HepG2 (cell line): ENCODE results near the gene ZNF132. TPM values are rescaled to one million over a fixed set of nuclear protein-coding genes. Genes with fewer than 3 reads are reported as not detected.
A peak's percentile ranks its signal among the peaks of the same experiment; 100 is the strongest.

Source experiments
- ATF7-NPFF ChIP-seq: sonication (generic); formaldehyde crosslinking; IDR thresholded peaks from 2 replicates; pipeline ENCODE4 v1.8.1; 2023; ENCODE audit warnings: mild to moderate bottlenecking, low read depth, missing genetic modification reagents, moderate library complexity
- BORCS8-MEF2B ChIP-seq: sonication (generic); formaldehyde crosslinking; IDR thresholded peaks from 2 replicates; pipeline ENCODE4 v1.8.0; 2022; ENCODE audit warnings: mild to moderate bottlenecking, missing genetic modification reagents
- FOXP1 ChIP-seq, 2 experiments: fragments of 450-650 bp in 1 of 2; IDR thresholded peaks; 2 replicates each; pipeline ENCODE4 v1.6.1; 2017 to 2018; ENCODE audit warnings: antibody characterized with exemption in 1 of 2
- HOXA9 ChIP-seq: sonication (generic); formaldehyde crosslinking; IDR thresholded peaks from 2 replicates; pipeline ENCODE4 v1.8.1; 2022; ENCODE audit warnings: missing genetic modification reagents, mild to moderate bottlenecking, moderate library complexity, borderline replicate concordance
- IRF9 ChIP-seq: sonication (generic); formaldehyde crosslinking; IDR thresholded peaks from 2 replicates; pipeline ENCODE4 v1.8.0; 2022; ENCODE audit warnings: missing genetic modification reagents, mild to moderate bottlenecking, borderline replicate concordance
- JUND ChIP-seq: sonication (generic); formaldehyde crosslinking; IDR thresholded peaks from 2 replicates; pipeline ENCODE4 v1.8.0; 2022; ENCODE audit warnings: mild to moderate bottlenecking, missing genetic modification reagents
- KAT7 ChIP-seq: IDR thresholded peaks from 2 replicates; pipeline ENCODE4 v1.6.1; 2018; ENCODE audit warnings: borderline replicate concordance, missing compliant biosample characterization
- KDM5B ChIP-seq: sonication (generic); formaldehyde crosslinking; IDR thresholded peaks from 2 replicates; pipeline ENCODE4 v1.4.0; 2020; ENCODE audit warnings: missing genetic modification reagents, mild to moderate bottlenecking, borderline replicate concordance
- PITX1 ChIP-seq: sonication (generic); formaldehyde crosslinking; IDR thresholded peaks from 2 replicates; pipeline ENCODE4 v1.5.1; 2020; ENCODE audit warnings: mild to moderate bottlenecking, missing genetic modification reagents
- POGZ ChIP-seq: sonication (generic); formaldehyde crosslinking; IDR thresholded peaks from 2 replicates; pipeline ENCODE4 v1.4.0; 2020; ENCODE audit warnings: mild to moderate bottlenecking, missing genetic modification reagents
- RBM22 ChIP-seq: fragments of 200-400 bp; formaldehyde crosslinking; optimal IDR thresholded peaks from 2 replicates; pipeline ENCODE3; 2017; ENCODE audit warnings: mild to moderate bottlenecking, low read length, moderate library complexity
- SMC3 ChIP-seq: IDR thresholded peaks from 2 replicates; pipeline ENCODE4 v1.6.1; 2011; ENCODE audit warnings: low read length, improper control_type of control experiment
- SNAPC2 ChIP-seq: sonication (generic); formaldehyde crosslinking; IDR thresholded peaks from 2 replicates; pipeline ENCODE4 v1.8.1; 2022; ENCODE audit warnings: mild to moderate bottlenecking, missing genetic modification reagents
- STAG1 ChIP-seq: sonication (generic); formaldehyde crosslinking; IDR thresholded peaks from 2 replicates; pipeline ENCODE4 v1.4.0; 2020; ENCODE audit warnings: missing genetic modification reagents
- TARDBP ChIP-seq: sonication (generic); formaldehyde crosslinking; IDR thresholded peaks from 2 replicates; pipeline ENCODE4 v1.8.0; 2022; ENCODE audit warnings: mild to moderate bottlenecking, missing genetic modification reagents
- TCF12 ChIP-seq, 2 experiments: fragments of 450-650 bp in 1 of 2; sonication (generic) in 1 of 2; formaldehyde crosslinking in 1 of 2; IDR thresholded peaks; 2 replicates each; pipeline versions ENCODE4 v1.6.1 to v1.8.0; 2017 to 2022; ENCODE audit warnings: antibody characterized with exemption in 1 of 2, mild to moderate bottlenecking in 1 of 2, missing genetic modification reagents in 1 of 2, moderate library complexity in 1 of 2
- THAP11 ChIP-seq: IDR thresholded peaks from 2 replicates; pipeline ENCODE4 v1.6.1; 2016; ENCODE audit warnings: missing biosample characterization, missing genetic modification reagents
- ZNF766 ChIP-seq: sonication (generic); formaldehyde crosslinking; IDR thresholded peaks from 2 replicates; pipeline ENCODE4 v1.5.0; 2020; ENCODE audit warnings: missing genetic modification reagents, borderline replicate concordance
- ZNF782 ChIP-seq: sonication (generic); formaldehyde crosslinking; IDR thresholded peaks from 2 replicates; pipeline ENCODE4 v1.4.0; 2020; ENCODE audit warnings: missing genetic modification reagents, mild to moderate bottlenecking, borderline replicate concordance
- polyA plus RNA-seq, 8 experiments: library from polyadenylated mRNA; depleted of rRNA in 3 of 8; stranded (reverse) in 7 of 8; unstranded in 1 of 8; fragments of >200 nt; fragmentation: Illumina TruSeq in 4 of 8; extraction: Trizol in 4 of 8; gene quantifications; 2 replicates each; pipeline versions ENCODE4 v1.2.1 to v1.2.3, GENCODE V29; 2011 to 2016; ENCODE audit warnings: low read depth in 4 of 8, missing spikeins in 1 of 8, mixed read lengths in 1 of 8; ENCODE audit not compliant: insufficient read depth in 1 of 8
- total RNA-seq, 5 experiments: library from RNA; depleted of rRNA; stranded (reverse); fragments of >200 nt; fragmentation: Illumina TruSeq; extraction: Trizol; gene quantifications; 2 replicates each; pipeline ENCODE4 v1.2.3, GENCODE V29; 2016; ENCODE audit warnings: low read depth in 1 of 5
- TF ChIP-seq, protein P1 (sequence below): IDR thresholded peaks from 2 replicates; pipeline ENCODE4 v1.6.1; 2016
- TF ChIP-seq, protein P2 (sequence below): sonication (generic); formaldehyde crosslinking; IDR thresholded peaks from 2 replicates; pipeline ENCODE4 v1.4.0; 2020; ENCODE audit warnings: mild to moderate bottlenecking, low read depth, missing genetic modification reagents

The ZNF132 gene
- total and polyA plus RNA-seq, 2 of the 13 experiments (the other 11 are each of a cell fraction or from before 2014, with no cell fraction given), result not detected

GRCh38 chr19:58406818-58407657, 32.9 kb downstream of the ZNF132 start (continued):
- TF ChIP-seq ATF7-NPFF (CRISPR knock-in tag) (peak; percentile 5; the same call in 1 of the 2 replicates), BORCS8-MEF2B (peak; percentile 39; the same call in 1 of the 2 replicates), IRF9 (CRISPR knock-in tag) (0 out of 2 replicates have a peak, but pooled peaks have one; percentile 26), ZNF766 (CRISPR knock-in tag) (0 out of 2 replicates have a peak, but pooled peaks have one; percentile 27), SMC3 (peak; percentile 17; the same call in 1 of the 2 replicates), ZNF782 (CRISPR knock-in tag) (no peak), STAG1 (CRISPR knock-in tag) (peak; percentile 30; the same call in 1 of the 2 replicates), KDM5B (CRISPR knock-in tag) (0 out of 2 replicates have a peak, but pooled peaks have one; percentile 30), THAP11 (peak; percentile 50), JUND (CRISPR knock-in tag) (0 out of 2 replicates have a peak, but pooled peaks have one; percentile 20), PITX1 (CRISPR knock-in tag) (0 out of 2 replicates have a peak, but pooled peaks have one; percentile 41), RBM22 (peak; percentile 84), SNAPC2 (CRISPR knock-in tag) (0 out of 2 replicates have a peak, but pooled peaks have one; percentile 15), TARDBP (CRISPR knock-in tag) (0 out of 2 replicates have a peak, but pooled peaks have one; percentile 45), KAT7 (CRISPR knock-in tag) (no peak), HOXA9 (CRISPR knock-in tag) (0 out of 2 replicates have a peak, but pooled peaks have one; percentile 28), POGZ (0 out of 2 replicates have a peak, but pooled peaks have one; percentile 32), TCF12 (IDR thresholded peaks at IDR 0.05) (no peak), TCF12 (CRISPR knock-in tag; IDR thresholded peaks at IDR 0.05) (0 out of 2 replicates have a peak, but pooled peaks have one; percentile 41), FOXP1 (IDR thresholded peaks at IDR 0.05) (no peak), FOXP1 (CRISPR knock-in tag; IDR thresholded peaks at IDR 0.05) (no peak)
- TF ChIP-seq, protein P1, sequence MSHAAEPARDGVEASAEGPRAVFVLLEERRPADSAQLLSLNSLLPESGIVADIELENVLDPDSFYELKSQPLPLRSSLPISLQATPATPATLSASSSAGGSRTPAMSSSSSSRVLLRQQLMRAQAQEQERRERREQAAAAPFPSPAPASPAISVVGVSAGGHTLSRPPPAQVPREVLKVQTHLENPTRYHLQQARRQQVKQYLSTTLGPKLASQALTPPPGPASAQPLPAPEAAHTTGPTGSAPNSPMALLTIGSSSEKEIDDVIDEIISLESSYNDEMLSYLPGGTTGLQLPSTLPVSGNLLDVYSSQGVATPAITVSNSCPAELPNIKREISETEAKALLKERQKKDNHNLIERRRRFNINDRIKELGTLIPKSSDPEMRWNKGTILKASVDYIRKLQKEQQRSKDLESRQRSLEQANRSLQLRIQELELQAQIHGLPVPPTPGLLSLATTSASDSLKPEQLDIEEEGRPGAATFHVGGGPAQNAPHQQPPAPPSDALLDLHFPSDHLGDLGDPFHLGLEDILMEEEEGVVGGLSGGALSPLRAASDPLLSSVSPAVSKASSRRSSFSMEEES (CRISPR knock-in tag), result no peak
- TF ChIP-seq, protein P2, sequence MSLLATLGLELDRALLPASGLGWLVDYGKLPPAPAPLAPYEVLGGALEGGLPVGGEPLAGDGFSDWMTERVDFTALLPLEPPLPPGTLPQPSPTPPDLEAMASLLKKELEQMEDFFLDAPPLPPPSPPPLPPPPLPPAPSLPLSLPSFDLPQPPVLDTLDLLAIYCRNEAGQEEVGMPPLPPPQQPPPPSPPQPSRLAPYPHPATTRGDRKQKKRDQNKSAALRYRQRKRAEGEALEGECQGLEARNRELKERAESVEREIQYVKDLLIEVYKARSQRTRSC (CRISPR knock-in tag), result 0 out of 2 replicates have a peak, but pooled peaks have one; percentile 63
